HepG2 (cell line): ENCODE data around the gene RGS1. TPM values are rescaled to one million over a fixed set of nuclear protein-coding genes. Genes with fewer than 3 reads are reported as not detected.

Source experiments
- ATAC-seq: fragments of 200-7000 bp; cut with Tn5 transposase; 3 replicates; pipeline ENCODE4 v1.9.1; 2020; ENCODE audit warnings: mild to moderate bottlenecking, moderate library complexity
- BruUV-seq: library from RNA; stranded (reverse); fragments of 400-500 nt; replicated peaks from 2 replicates; lab custom pipeline; 2021; lab: Mats Ljungman, UMichigan
- CTCF ChIA-PET: fragments of 300-600 bp; formaldehyde crosslinking; extraction: SDS; loops from one replicate; lab custom pipeline; 2021; ENCODE audit warnings: low total read pairs, inconsistent platforms, low intra/inter-chr PET ratio; lab: Yijun Ruan, JAX
- POLR2A ChIA-PET: fragments of 350-600 bp; sonication (Branson Sonifier 250); formaldehyde crosslinking; loops from one replicate; lab custom pipeline; 2020; ENCODE audit warnings: antibody characterized with exemption, inconsistent platforms; lab: Yijun Ruan, JAX
- DNase-seq: peaks from one replicate; pipeline ENCODE4 v3.0.0-alpha.2; 2015; ENCODE audit warnings: low spot score
- FAIRE-seq: peaks from 3 replicates; lab custom pipeline; 2011; peaks lifted over from hg19 to GRCh38; lab: Jason Lieb, UNC
- H2AFZ ChIP-seq: one replicate; pipeline ENCODE4 v1.6.1; 2011; ENCODE audit warnings: low read length, inconsistent platforms
- H3K27ac ChIP-seq: fragments of 300-600 bp; 3 replicates; pipeline ENCODE4 v1.8.0; 2011; ENCODE audit warnings: mixed run types, mild to moderate bottlenecking, mixed read lengths, low read length, inconsistent platforms; ENCODE audit not compliant: insufficient read depth; ENCODE audit errors: extremely low read length
- H3K27me3 ChIP-seq, 2 experiments: fragments of 200-600 bp in 1 of 2; 2 replicates in 1 of 2; 3 replicates in 1 of 2; pipeline versions ENCODE4 v1.6.0 to v1.8.0; 2011; ENCODE audit warnings: low read length in 2 of 2, mild to moderate bottlenecking in 2 of 2, moderate library complexity in 2 of 2, inconsistent platforms in 1 of 2; ENCODE audit not compliant: insufficient read depth in 2 of 2, control insufficient read depth in 1 of 2
- H3K36me3 ChIP-seq, 2 experiments: fragments of 200-600 bp in 1 of 2; replicated peaks in 1 of 2; 2 replicates in 1 of 2; 3 replicates in 1 of 2; pipeline versions ENCODE4 v1.5.1 to v1.8.0; 2011; ENCODE audit warnings: low read length in 2 of 2, inconsistent platforms in 1 of 2; ENCODE audit not compliant: insufficient read depth in 2 of 2, control insufficient read depth in 1 of 2
- H3K4me1 ChIP-seq: 2 replicates; pipeline ENCODE4 v1.5.1; 2012; ENCODE audit warnings: low read length, inconsistent platforms; ENCODE audit not compliant: insufficient read depth
- H3K4me2 ChIP-seq: 2 replicates; pipeline ENCODE4 v1.6.0; 2011; ENCODE audit warnings: low read depth, low read length, inconsistent platforms
- H3K4me3 ChIP-seq, 3 experiments: fragments of 200-600 bp in 1 of 3; sonication (generic), shearing (Covaris generic) in 1 of 3; replicated peaks in 1 of 3; 2 replicates each; pipeline ENCODE4 v1.5.1; 2011 to 2016; ENCODE audit warnings: low read length in 3 of 3, inconsistent platforms in 2 of 3, low read depth in 2 of 3, mild to moderate bottlenecking in 2 of 3, control low read depth in 1 of 3, mixed read lengths in 1 of 3; ENCODE audit not compliant: insufficient read depth in 1 of 3
- H3K79me2 ChIP-seq: one replicate; pipeline ENCODE4 v1.6.1; 2011; ENCODE audit warnings: low read length, inconsistent platforms; ENCODE audit not compliant: insufficient read depth
- H3K9ac ChIP-seq: 2 replicates; pipeline ENCODE4 v1.6.0; 2011; ENCODE audit warnings: mild to moderate bottlenecking, low read depth, low read length, inconsistent platforms; ENCODE audit not compliant: insufficient read depth
- H3K9me3 ChIP-seq: 2 replicates; pipeline ENCODE4 v1.5.1; 2012; ENCODE audit warnings: mild to moderate bottlenecking, low read length
- H4K20me1 ChIP-seq: 2 replicates; pipeline ENCODE4 v1.6.0; 2011; ENCODE audit warnings: inconsistent platforms, mild to moderate bottlenecking, low read length, moderate library complexity; ENCODE audit not compliant: insufficient read depth
- AKAP8 ChIP-seq: sonication (generic); formaldehyde crosslinking; IDR thresholded peaks from 2 replicates; pipeline ENCODE4 v1.5.1; 2020; ENCODE audit warnings: mild to moderate bottlenecking, missing genetic modification reagents
- ATF3 ChIP-seq: sonication (generic); formaldehyde crosslinking; IDR thresholded peaks from 2 replicates; pipeline ENCODE4 v1.4.0; 2020; ENCODE audit warnings: missing genetic modification reagents
- DDIT3 ChIP-seq: sonication (generic); formaldehyde crosslinking; IDR thresholded peaks from 2 replicates; pipeline ENCODE4 v1.4.0; 2020; ENCODE audit warnings: mild to moderate bottlenecking, missing genetic modification reagents
- E2F5 ChIP-seq: sonication (generic); formaldehyde crosslinking; conservative IDR thresholded peaks from 2 replicates; pipeline ENCODE4 v1.4.0; 2020; ENCODE audit warnings: missing genetic modification reagents
- ELK4 ChIP-seq: sonication (generic); formaldehyde crosslinking; IDR thresholded peaks from 2 replicates; pipeline ENCODE4 v1.9.0; 2021; ENCODE audit warnings: missing genetic modification reagents, borderline replicate concordance
- FOXO4 ChIP-seq: sonication (generic); formaldehyde crosslinking; conservative IDR thresholded peaks from 2 replicates; pipeline ENCODE4 v1.8.1; 2023; ENCODE audit warnings: missing genetic modification reagents
- MXD4 ChIP-seq: IDR thresholded peaks from 2 replicates; pipeline ENCODE4 v1.6.1; 2016; ENCODE audit warnings: mild to moderate bottlenecking, missing biosample characterization, missing genetic modification reagents
- PATZ1 ChIP-seq: sonication (generic); formaldehyde crosslinking; IDR thresholded peaks from 2 replicates; pipeline ENCODE4 v1.4.0; 2020; ENCODE audit warnings: missing genetic modification reagents
- RFX5 ChIP-seq: IDR thresholded peaks from 2 replicates; pipeline ENCODE4 v1.6.1; 2011; ENCODE audit warnings: low read depth, low read length, improper control_type of control experiment
- SMARCC2 ChIP-seq: fragments of 450-650 bp; IDR thresholded peaks from 2 replicates; pipeline ENCODE4 v1.6.1; 2017; ENCODE audit warnings: antibody characterized with exemption, mild to moderate bottlenecking
- SMC3 ChIP-seq: IDR thresholded peaks from 2 replicates; pipeline ENCODE4 v1.6.1; 2011; ENCODE audit warnings: low read length, improper control_type of control experiment
- UBTF ChIP-seq: sonication (generic); formaldehyde crosslinking; IDR thresholded peaks from 2 replicates; pipeline ENCODE4 v1.4.0; 2020; ENCODE audit warnings: mild to moderate bottlenecking, missing genetic modification reagents
- ZBTB26 ChIP-seq: IDR thresholded peaks from 2 replicates; pipeline ENCODE4 v1.6.1; 2016; ENCODE audit warnings: missing compliant biosample characterization, missing genetic modification reagents, borderline replicate concordance
- ZNF569 ChIP-seq: sonication (generic); formaldehyde crosslinking; IDR thresholded peaks from 2 replicates; pipeline ENCODE4 v1.5.0; 2020; ENCODE audit warnings: mild to moderate bottlenecking, missing genetic modification reagents, moderate library complexity, borderline replicate concordance
- WGBS: methylation state at CpG from one replicate; pipeline ENCODE4 v1.1.6; 2017; ENCODE audit warnings: low lambda C conversion rate; 5-methylcytosine and 5-hydroxymethylcytosine counted together
- in situ Hi-C: cut with HindIII; loops from 2 replicates; pipeline ENCODE4 v1.10.0; 2017; ENCODE audit warnings: low pct_unique_long_range_greater_than_20kb; ENCODE audit not compliant: extremely low pct_ligation_motif_present
- intact Hi-C: fragments of 100-400 bp; cut with micrococcal nuclease; formaldehyde crosslinking; loops from one replicate; pipeline ENCODE4 v1.10.0; 2022; ENCODE audit not compliant: unreplicated experiment
- polyA plus RNA-seq, 8 experiments: library from polyadenylated mRNA; depleted of rRNA in 3 of 8; stranded (reverse) in 7 of 8; unstranded in 1 of 8; fragments of >200 nt; fragmentation: Illumina TruSeq in 4 of 8; extraction: Trizol in 4 of 8; gene quantifications; 2 replicates each; pipeline versions ENCODE4 v1.2.1 to v1.2.3, GENCODE V29; 2011 to 2016; ENCODE audit warnings: low read depth in 4 of 8, missing spikeins in 1 of 8, mixed read lengths in 1 of 8; ENCODE audit not compliant: insufficient read depth in 1 of 8
- total RNA-seq, 5 experiments: library from RNA; depleted of rRNA; stranded (reverse); fragments of >200 nt; fragmentation: Illumina TruSeq; extraction: Trizol; gene quantifications; 2 replicates each; pipeline ENCODE4 v1.2.3, GENCODE V29; 2016; ENCODE audit warnings: low read depth in 1 of 5

The RGS1 gene
- total and polyA plus RNA-seq, 2 of the 13 experiments (the other 11 are each of a cell fraction or from before 2014, with no cell fraction given): not detected

- POLR2A ChIA-PET: no interaction called here
- TF ChIP-seq FOXO4 (CRISPR knock-in tag) (no peak), ATF3 (no peak), ZNF569 (CRISPR knock-in tag) (no peak), SMC3 (no peak), DDIT3 (no peak), UBTF (CRISPR knock-in tag) (no peak), AKAP8 (CRISPR knock-in tag) (no peak), MXD4 (CRISPR knock-in tag) (no peak), PATZ1 (CRISPR knock-in tag) (no peak), RFX5 (no peak), E2F5 (CRISPR knock-in tag) (no peak), SMARCC2 (no peak), ZBTB26 (CRISPR knock-in tag) (no peak), ELK4 (CRISPR knock-in tag) (no peak)
- H2AFZ ChIP-seq: no peak overlapping the region
- H3K4me2 ChIP-seq: no peak overlapping the region
- ATAC-seq (no peak), FAIRE-seq (no peak), DNase-seq (no peak)
- BruUV-seq: no TSS peak
- H3K27me3 ChIP-seq: no peaks in the 10 kb centered on the region
- H3K4me1 ChIP-seq: no peaks in the 10 kb centered on the region
- H3K9ac ChIP-seq: no peak overlapping the region
- H3K36me3 ChIP-seq: no peaks in the 10 kb centered on the region
- H3K4me3 ChIP-seq: no peak overlapping the region
- H3K27ac ChIP-seq: no peak overlapping the region
- CTCF ChIA-PET: no interaction called here
- in situ Hi-C loops (no loop called here), intact Hi-C loops (no loop called here)
- H4K20me1 ChIP-seq: no peaks in the 10 kb centered on the region
- no peaks in the 10 kb centered on the region for H3K79me2 ChIP-seq
- no peaks in the 10 kb centered on the region for H3K9me3 ChIP-seq
- WGBS: 76% methylated on average over 4 of the region's 4 CpGs
These were observed 20.7 kb upstream of the RGS1 start for GRCh38 chr1:192554904-192555303.
